ENCODE results near the gene PDZRN3. TPM values are rescaled to one million over a fixed set of nuclear protein-coding genes. Genes with fewer than 3 reads are reported as not detected.

PDZRN3 gene
- total and polyA plus RNA-seq, 2 experiments from 2014 or later = 7.5 to 14.0 TPM

DNA sequence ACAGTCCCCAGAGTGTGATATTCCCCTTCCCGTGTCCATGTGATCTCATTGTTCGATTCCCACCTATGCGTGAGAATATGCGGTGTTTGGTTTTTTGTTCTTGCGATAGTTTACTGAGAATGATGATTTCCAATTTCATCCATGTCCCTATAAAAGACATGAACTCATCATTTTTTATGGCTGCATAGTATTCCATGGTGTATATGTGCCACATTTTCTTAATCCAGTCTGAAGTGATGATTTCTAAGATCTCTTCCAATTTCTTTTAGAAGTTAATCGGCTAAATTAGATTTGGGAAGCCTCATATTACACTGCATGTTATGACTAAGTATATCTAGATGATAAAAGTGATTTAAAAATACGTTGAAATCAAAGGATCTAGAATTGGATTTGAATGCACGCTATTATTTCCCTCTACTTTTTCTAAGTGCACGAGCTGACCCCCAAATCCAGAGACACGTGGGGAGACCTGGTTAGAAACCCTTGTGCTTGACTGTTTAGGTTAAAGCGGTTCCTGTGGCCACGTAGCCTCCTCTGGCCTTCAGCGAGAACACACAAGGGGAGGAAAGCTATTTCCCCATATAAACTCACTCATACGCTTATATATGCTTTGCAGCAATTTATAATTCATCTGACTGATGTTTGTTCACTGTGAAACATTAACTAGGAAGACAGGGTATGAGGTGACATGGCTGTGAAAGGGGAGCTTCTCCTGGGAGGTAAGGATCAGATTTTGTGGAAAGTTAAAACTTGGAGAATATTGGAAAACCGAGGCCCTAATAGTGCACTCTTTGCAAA is 243.8 kb downstream of the PDZRN3 start:
- Histone ChIP-seq H3K4me1 (ENCODE audit: insufficient read depth) (no peaks in the 10 kb centered on the region), H3K27me3 (ENCODE audit: insufficient read depth) (no peaks in the 10 kb centered on the region), H2AFZ (no peak overlapping the region), H3K27ac (ENCODE audit: low read depth) (no peak overlapping the region), H3K9me2 (ENCODE audit: insufficient read depth) (peaks cover 8% of the 10 kb centered on the region; the same call in 1 of the 2 replicates), H3K36me3 (ENCODE audit: insufficient read depth) (no peaks in the 10 kb centered on the region), H3K4me3 (no peak overlapping the region), H3K79me2 (replicated peaks; ENCODE audit: insufficient read depth) (no peaks in the 10 kb centered on the region), H3K4me2 (no peak overlapping the region), H4K20me1 (replicated peaks; ENCODE audit: insufficient read depth) (no peaks in the 10 kb centered on the region), H3F3A (replicated peaks; ENCODE audit: low read depth) (no peaks in the 10 kb centered on the region)
- Mint-ChIP-seq H3K27ac (no peak overlapping the region), H3K27me3 (ENCODE audit: insufficient read depth, low read depth, poor library complexity) (no peaks in the 10 kb centered on the region), H3K4me3 (no peak overlapping the region), H3K4me1 (no peaks in the 10 kb centered on the region), H3K9me3 (no peaks in the 10 kb centered on the region; the same call in 2 of the 3 replicates), H3K36me3 (ENCODE audit: low read depth) (peaks cover 13% of the 10 kb centered on the region)
- TF ChIP-seq NANOG (IDR thresholded peaks at IDR 0.05; ENCODE audit: borderline replicate concordance) (no peak), ZNF331 (CRISPR knock-in tag; IDR thresholded peaks at IDR 0.05; ENCODE audit: low read depth) (no peak), JUNB (IDR thresholded peaks at IDR 0.05; ENCODE audit: unreplicated experiment) (no peak), POLR2AphosphoS5 (IDR thresholded peaks at IDR 0.05; ENCODE audit: low read depth) (no peak), EZH2 (IDR thresholded peaks at IDR 0.05; ENCODE audit: low read depth, unreplicated experiment) (no peak), ZNF114 (CRISPR knock-in tag; IDR thresholded peaks at IDR 0.05) (no peak), EZH2phosphoT487 (IDR thresholded peaks at IDR 0.05; ENCODE audit: unreplicated experiment) (no peak), STAT1 (IDR thresholded peaks at IDR 0.05; ENCODE audit: unreplicated experiment) (no peak), CREB1 (CRISPR knock-in tag; IDR thresholded peaks at IDR 0.05; ENCODE audit: low read depth) (no peak)
- TF ChIP-seq, protein P1, sequence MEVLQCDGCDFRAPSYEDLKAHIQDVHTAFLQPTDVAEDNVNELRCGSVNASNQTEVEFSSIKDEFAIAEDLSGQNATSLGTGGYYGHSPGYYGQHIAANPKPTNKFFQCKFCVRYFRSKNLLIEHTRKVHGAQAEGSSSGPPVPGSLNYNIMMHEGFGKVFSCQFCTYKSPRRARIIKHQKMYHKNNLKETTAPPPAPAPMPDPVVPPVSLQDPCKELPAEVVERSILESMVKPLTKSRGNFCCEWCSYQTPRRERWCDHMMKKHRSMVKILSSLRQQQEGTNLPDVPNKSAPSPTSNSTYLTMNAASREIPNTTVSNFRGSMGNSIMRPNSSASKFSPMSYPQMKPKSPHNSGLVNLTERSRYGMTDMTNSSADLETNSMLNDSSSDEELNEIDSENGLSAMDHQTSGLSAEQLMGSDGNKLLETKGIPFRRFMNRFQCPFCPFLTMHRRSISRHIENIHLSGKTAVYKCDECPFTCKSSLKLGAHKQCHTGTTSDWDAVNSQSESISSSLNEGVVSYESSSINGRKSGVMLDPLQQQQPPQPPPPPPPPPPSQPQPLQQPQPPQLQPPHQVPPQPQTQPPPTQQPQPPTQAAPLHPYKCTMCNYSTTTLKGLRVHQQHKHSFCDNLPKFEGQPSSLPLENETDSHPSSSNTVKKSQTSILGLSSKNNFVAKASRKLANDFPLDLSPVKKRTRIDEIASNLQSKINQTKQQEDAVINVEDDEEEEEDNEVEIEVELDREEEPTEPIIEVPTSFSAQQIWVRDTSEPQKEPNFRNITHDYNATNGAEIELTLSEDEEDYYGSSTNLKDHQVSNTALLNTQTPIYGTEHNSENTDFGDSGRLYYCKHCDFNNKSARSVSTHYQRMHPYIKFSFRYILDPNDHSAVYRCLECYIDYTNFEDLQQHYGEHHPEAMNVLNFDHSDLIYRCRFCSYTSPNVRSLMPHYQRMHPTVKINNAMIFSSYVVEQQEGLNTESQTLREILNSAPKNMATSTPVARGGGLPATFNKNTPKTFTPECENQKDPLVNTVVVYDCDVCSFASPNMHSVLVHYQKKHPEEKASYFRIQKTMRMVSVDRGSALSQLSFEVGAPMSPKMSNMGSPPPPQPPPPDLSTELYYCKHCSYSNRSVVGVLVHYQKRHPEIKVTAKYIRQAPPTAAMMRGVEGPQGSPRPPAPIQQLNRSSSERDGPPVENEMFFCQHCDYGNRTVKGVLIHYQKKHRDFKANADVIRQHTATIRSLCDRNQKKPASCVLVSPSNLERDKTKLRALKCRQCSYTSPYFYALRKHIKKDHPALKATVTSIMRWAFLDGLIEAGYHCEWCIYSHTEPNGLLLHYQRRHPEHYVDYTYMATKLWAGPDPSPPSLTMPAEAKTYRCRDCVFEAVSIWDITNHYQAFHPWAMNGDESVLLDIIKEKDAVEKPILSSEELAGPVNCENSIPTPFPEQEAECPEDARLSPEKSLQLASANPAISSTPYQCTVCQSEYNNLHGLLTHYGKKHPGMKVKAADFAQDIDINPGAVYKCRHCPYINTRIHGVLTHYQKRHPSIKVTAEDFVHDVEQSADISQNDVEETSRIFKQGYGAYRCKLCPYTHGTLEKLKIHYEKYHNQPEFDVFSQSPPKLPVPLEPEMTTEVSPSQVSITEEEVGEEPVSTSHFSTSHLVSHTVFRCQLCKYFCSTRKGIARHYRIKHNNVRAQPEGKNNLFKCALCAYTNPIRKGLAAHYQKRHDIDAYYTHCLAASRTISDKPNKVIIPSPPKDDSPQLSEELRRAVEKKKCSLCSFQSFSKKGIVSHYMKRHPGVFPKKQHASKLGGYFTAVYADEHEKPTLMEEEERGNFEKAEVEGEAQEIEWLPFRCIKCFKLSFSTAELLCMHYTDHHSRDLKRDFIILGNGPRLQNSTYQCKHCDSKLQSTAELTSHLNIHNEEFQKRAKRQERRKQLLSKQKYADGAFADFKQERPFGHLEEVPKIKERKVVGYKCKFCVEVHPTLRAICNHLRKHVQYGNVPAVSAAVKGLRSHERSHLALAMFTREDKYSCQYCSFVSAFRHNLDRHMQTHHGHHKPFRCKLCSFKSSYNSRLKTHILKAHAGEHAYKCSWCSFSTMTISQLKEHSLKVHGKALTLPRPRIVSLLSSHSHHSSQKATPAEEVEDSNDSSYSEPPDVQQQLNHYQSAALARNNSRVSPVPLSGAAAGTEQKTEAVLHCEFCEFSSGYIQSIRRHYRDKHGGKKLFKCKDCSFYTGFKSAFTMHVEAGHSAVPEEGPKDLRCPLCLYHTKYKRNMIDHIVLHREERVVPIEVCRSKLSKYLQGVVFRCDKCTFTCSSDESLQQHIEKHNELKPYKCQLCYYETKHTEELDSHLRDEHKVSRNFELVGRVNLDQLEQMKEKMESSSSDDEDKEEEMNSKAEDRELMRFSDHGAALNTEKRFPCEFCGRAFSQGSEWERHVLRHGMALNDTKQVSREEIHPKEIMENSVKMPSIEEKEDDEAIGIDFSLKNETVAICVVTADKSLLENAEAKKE (CRISPR knock-in tag; IDR thresholded peaks at IDR 0.05) = no peak
- TF ChIP-seq, protein P2, sequence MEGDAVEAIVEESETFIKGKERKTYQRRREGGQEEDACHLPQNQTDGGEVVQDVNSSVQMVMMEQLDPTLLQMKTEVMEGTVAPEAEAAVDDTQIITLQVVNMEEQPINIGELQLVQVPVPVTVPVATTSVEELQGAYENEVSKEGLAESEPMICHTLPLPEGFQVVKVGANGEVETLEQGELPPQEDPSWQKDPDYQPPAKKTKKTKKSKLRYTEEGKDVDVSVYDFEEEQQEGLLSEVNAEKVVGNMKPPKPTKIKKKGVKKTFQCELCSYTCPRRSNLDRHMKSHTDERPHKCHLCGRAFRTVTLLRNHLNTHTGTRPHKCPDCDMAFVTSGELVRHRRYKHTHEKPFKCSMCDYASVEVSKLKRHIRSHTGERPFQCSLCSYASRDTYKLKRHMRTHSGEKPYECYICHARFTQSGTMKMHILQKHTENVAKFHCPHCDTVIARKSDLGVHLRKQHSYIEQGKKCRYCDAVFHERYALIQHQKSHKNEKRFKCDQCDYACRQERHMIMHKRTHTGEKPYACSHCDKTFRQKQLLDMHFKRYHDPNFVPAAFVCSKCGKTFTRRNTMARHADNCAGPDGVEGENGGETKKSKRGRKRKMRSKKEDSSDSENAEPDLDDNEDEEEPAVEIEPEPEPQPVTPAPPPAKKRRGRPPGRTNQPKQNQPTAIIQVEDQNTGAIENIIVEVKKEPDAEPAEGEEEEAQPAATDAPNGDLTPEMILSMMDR (conservative IDR thresholded peaks at IDR 0.05; ENCODE audit: low read depth in 2 of 2) = no peak
- TF ChIP-seq, protein P3, sequence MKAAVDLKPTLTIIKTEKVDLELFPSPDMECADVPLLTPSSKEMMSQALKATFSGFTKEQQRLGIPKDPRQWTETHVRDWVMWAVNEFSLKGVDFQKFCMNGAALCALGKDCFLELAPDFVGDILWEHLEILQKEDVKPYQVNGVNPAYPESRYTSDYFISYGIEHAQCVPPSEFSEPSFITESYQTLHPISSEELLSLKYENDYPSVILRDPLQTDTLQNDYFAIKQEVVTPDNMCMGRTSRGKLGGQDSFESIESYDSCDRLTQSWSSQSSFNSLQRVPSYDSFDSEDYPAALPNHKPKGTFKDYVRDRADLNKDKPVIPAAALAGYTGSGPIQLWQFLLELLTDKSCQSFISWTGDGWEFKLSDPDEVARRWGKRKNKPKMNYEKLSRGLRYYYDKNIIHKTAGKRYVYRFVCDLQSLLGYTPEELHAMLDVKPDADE (IDR thresholded peaks at IDR 0.05) = no peak
- TF ChIP-seq, protein P4, sequence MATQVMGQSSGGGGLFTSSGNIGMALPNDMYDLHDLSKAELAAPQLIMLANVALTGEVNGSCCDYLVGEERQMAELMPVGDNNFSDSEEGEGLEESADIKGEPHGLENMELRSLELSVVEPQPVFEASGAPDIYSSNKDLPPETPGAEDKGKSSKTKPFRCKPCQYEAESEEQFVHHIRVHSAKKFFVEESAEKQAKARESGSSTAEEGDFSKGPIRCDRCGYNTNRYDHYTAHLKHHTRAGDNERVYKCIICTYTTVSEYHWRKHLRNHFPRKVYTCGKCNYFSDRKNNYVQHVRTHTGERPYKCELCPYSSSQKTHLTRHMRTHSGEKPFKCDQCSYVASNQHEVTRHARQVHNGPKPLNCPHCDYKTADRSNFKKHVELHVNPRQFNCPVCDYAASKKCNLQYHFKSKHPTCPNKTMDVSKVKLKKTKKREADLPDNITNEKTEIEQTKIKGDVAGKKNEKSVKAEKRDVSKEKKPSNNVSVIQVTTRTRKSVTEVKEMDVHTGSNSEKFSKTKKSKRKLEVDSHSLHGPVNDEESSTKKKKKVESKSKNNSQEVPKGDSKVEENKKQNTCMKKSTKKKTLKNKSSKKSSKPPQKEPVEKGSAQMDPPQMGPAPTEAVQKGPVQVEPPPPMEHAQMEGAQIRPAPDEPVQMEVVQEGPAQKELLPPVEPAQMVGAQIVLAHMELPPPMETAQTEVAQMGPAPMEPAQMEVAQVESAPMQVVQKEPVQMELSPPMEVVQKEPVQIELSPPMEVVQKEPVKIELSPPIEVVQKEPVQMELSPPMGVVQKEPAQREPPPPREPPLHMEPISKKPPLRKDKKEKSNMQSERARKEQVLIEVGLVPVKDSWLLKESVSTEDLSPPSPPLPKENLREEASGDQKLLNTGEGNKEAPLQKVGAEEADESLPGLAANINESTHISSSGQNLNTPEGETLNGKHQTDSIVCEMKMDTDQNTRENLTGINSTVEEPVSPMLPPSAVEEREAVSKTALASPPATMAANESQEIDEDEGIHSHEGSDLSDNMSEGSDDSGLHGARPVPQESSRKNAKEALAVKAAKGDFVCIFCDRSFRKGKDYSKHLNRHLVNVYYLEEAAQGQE (IDR thresholded peaks at IDR 0.05; ENCODE audit: unreplicated experiment) = no peak
- no peak for ATAC-seq
- no peak for DNase-seq (ENCODE audit: low spot score)
